Measurements from ENCODE around the gene SMARCA1.

Gene SMARCA1

GRCh38 chrX:129529685-129530281 lies 6.5 kb upstream of the SMARCA1 start:
- DNase-seq, result no peak

- no peak for DNase-seq
Measured at GRCh38 chrX:129525896-129526295, 2.6 kb upstream of the SMARCA1 start.

- no peak for DNase-seq
Measured at GRCh38 chrX:129525162-129525561, 1.9 kb upstream of the SMARCA1 start.

GRCh38 chrX:129524250-129524850 lies 1.1 kb upstream of the SMARCA1 start:
- DNase-seq, result no peak

GRCh38 chrX:129522184-129523078 lies 859 bp downstream of the SMARCA1 start:
- peak; percentile 59 for DNase-seq

- no peak for DNase-seq
Measured at GRCh38 chrX:129520151-129520550, 3.1 kb downstream of the SMARCA1 start.

GRCh38 chrX:129516402-129516801 lies 6.9 kb downstream of the SMARCA1 start:
- no peak for DNase-seq

GRCh38 chrX:129512409-129512808 lies 10.9 kb downstream of the SMARCA1 start:
- DNase-seq, result no peak

- DNase-seq, result no peak
Measured at GRCh38 chrX:129511689-129512088, 11.6 kb downstream of the SMARCA1 start.

GRCh38 chrX:129510331-129510730 lies 13.0 kb downstream of the SMARCA1 start:
- no peak for DNase-seq

GRCh38 chrX:129497146-129497843 lies 26.0 kb downstream of the SMARCA1 start:
- DNase-seq, result no peak

GRCh38 chrX:129496625-129497024 lies 26.7 kb downstream of the SMARCA1 start:
- no peak for DNase-seq

GRCh38 chrX:129495900-129496299 lies 27.4 kb downstream of the SMARCA1 start:
- no peak for DNase-seq

GRCh38 chrX:129494887-129495286 lies 28.4 kb downstream of the SMARCA1 start:
- DNase-seq, result no peak

GRCh38 chrX:129493643-129494042 lies 29.6 kb downstream of the SMARCA1 start:
- DNase-seq, result no peak

GRCh38 chrX:129490330-129490729 lies 33.0 kb downstream of the SMARCA1 start:
- no peak for DNase-seq

GRCh38 chrX:129488359-129488758 lies 34.9 kb downstream of the SMARCA1 start:
- no peak for DNase-seq

- DNase-seq, result no peak
Measured at GRCh38 chrX:129480889-129481288, 42.4 kb downstream of the SMARCA1 start.

- no peak for DNase-seq
Measured at GRCh38 chrX:129478516-129478915, 44.8 kb downstream of the SMARCA1 start.

GRCh38 chrX:129472116-129472515 lies 51.2 kb downstream of the SMARCA1 start:
- no peak for DNase-seq

GRCh38 chrX:129462707-129463106 lies 60.6 kb downstream of the SMARCA1 start:
- DNase-seq, result no peak

GRCh38 chrX:129461801-129462456 lies 61.4 kb downstream of the SMARCA1 start:
- DNase-seq, result no peak

GRCh38 chrX:129452523-129452922 lies 70.8 kb downstream of the SMARCA1 start:
- no peak for DNase-seq
